HCT116 (cell line): ENCODE data around the gene SYCP1. TPM values are rescaled to one million over a fixed set of nuclear protein-coding genes. Genes with fewer than 3 reads are reported as not detected.
"Not testable (repeated sequence)": the region's sequence is repeated elsewhere in the genome, so short reads cannot be mapped to it uniquely, and the experiment has no call there.

Experiments
- ATAC-seq: fragments of 200-7000 bp; cut with Tn5 transposase; 2 replicates; pipeline ENCODE4 v1.9.1; 2020; ENCODE audit warnings: mild to moderate bottlenecking, moderate library complexity
- BruUV-seq: library from RNA; stranded (reverse); fragments of 400-500 nt; replicated peaks from 2 replicates; lab custom pipeline; 2021; lab: Mats Ljungman, UMichigan
- CTCF ChIA-PET: fragments of 300-600 bp; sonication (Branson Sonifier 250); formaldehyde crosslinking; loops from one replicate; lab custom pipeline; 2021; ENCODE audit warnings: antibody characterized with exemption; lab: Charles Lee
- POLR2A ChIA-PET: fragments of 300-600, 350-600 bp; sonication (Branson Sonifier 250); formaldehyde crosslinking; loops from one replicate; lab custom pipeline; 2021; ENCODE audit warnings: antibody characterized with exemption; lab: Charles Lee
- RAD21 ChIA-PET, 2 experiments: fragments of 300-600 bp; sonication (Branson Sonifier 250); formaldehyde crosslinking; loops; one replicate each; lab custom pipeline; 2023; ENCODE audit warnings: low total read pairs in 2 of 2; ENCODE audit not compliant: uncharacterized antibody in 2 of 2, unreplicated experiment in 2 of 2, low non-redundant PET in 1 of 2; lab: Charles Lee
- DNase-seq: peaks from one replicate; pipeline ENCODE4 v3.0.0-alpha.2; 2010; ENCODE audit warnings: low read depth, low spot score
- H2AFZ ChIP-seq: fragments of 200-600 bp; shearing (Covaris generic), sonication (generic); 2 replicates; pipeline ENCODE4 v1.6.1; 2017; ENCODE audit warnings: low read depth, mixed run types, mixed read lengths, antibody characterized with exemption, low read length; ENCODE audit not compliant: poor library complexity, severe bottlenecking
- H3K27ac ChIP-seq: 2 replicates; pipeline ENCODE4 v1.5.1; 2012; ENCODE audit warnings: low read depth, low read length
- H3K27me3 ChIP-seq: fragments of 200-600 bp; sonication (generic); 2 replicates; pipeline ENCODE4 v1.6.1; 2016; ENCODE audit warnings: mixed run types, low read length, mixed read lengths; ENCODE audit not compliant: insufficient read depth
- H3K36me3 ChIP-seq, 2 experiments: fragments of 200-500 bp in 1 of 2; fragments of 200-600 bp in 1 of 2; sonication (Bioruptor generic) in 1 of 2; sonication (generic) in 1 of 2; 2 replicates each; pipeline versions ENCODE4 v1.5.1 to v1.6.1; 2014 to 2016; ENCODE audit warnings: low read length in 2 of 2, inconsistent platforms in 1 of 2, mixed read lengths in 1 of 2, mixed run types in 1 of 2; ENCODE audit not compliant: insufficient read depth in 2 of 2, control insufficient read depth in 1 of 2
- H3K4me1 ChIP-seq, 2 experiments: fragments of 200-600 bp in 1 of 2; sonication (generic) in 1 of 2; 2 replicates each; pipeline versions ENCODE4 v1.5.1 to v1.6.1; 2012 to 2017; ENCODE audit warnings: low read length in 2 of 2, inconsistent platforms in 1 of 2, mild to moderate bottlenecking in 1 of 2, mixed read lengths in 1 of 2, mixed run types in 1 of 2, moderate library complexity in 1 of 2; ENCODE audit not compliant: insufficient read depth in 2 of 2, control insufficient read depth in 1 of 2
- H3K4me2 ChIP-seq: fragments of 200-600 bp; sonication (generic); 2 replicates; pipeline ENCODE4 v1.6.1; 2017; ENCODE audit warnings: mixed run types, low read length, mixed read lengths
- H3K4me3 ChIP-seq, 2 experiments: fragments of 200-600 bp in 1 of 2; sonication (generic) in 1 of 2; replicated peaks in 1 of 2; 2 replicates each; pipeline ENCODE4 v1.5.1; 2011 to 2016; ENCODE audit warnings: low read length in 2 of 2, control low read depth in 1 of 2, low read depth in 1 of 2, mild to moderate bottlenecking in 1 of 2, mixed read lengths in 1 of 2, mixed run types in 1 of 2
- H3K79me2 ChIP-seq: fragments of 200-600 bp; sonication (generic); 2 replicates; pipeline ENCODE4 v1.6.1; 2017; ENCODE audit warnings: mild to moderate bottlenecking, mixed run types, low read length, moderate library complexity, mixed read lengths; ENCODE audit not compliant: insufficient read depth
- H3K9ac ChIP-seq: fragments of 200-600 bp; sonication (generic); 2 replicates; pipeline ENCODE4 v1.6.1; 2016; ENCODE audit warnings: low read length, mixed read lengths
- H3K9me2 ChIP-seq: fragments of 200-600 bp; sonication (generic), shearing (Covaris generic); 2 replicates; pipeline ENCODE4 v1.6.1; 2017; ENCODE audit warnings: mixed run types, mild to moderate bottlenecking, moderate library complexity; ENCODE audit not compliant: insufficient read depth
- H3K9me3 ChIP-seq, 2 experiments: fragments of 200-500 bp in 1 of 2; fragments of 200-600 bp in 1 of 2; sonication (Bioruptor generic) in 1 of 2; sonication (generic) in 1 of 2; 2 replicates each; pipeline ENCODE4 v1.6.1; 2014 to 2017; ENCODE audit warnings: low read length in 2 of 2, mixed read lengths in 2 of 2, inconsistent platforms in 1 of 2, low read depth in 1 of 2, mild to moderate bottlenecking in 1 of 2, mixed run types in 1 of 2, moderate library complexity in 1 of 2; ENCODE audit not compliant: control insufficient read depth in 1 of 2, insufficient read depth in 1 of 2
- H4K20me1 ChIP-seq: fragments of 200-600 bp; sonication (generic), shearing (Covaris generic); 2 replicates; pipeline ENCODE4 v1.6.1; 2017; ENCODE audit warnings: mixed run types, mild to moderate bottlenecking, moderate library complexity; ENCODE audit not compliant: insufficient read depth
- EZH2 ChIP-seq: fragments of 200-600 bp; sonication (generic); IDR thresholded peaks from 2 replicates; pipeline ENCODE4 v1.6.1; 2017; ENCODE audit warnings: antibody characterized with exemption, mixed run types
- SP1 ChIP-seq: IDR thresholded peaks from 2 replicates; pipeline ENCODE4 v1.6.1; 2012; ENCODE audit warnings: low read depth
- SRF ChIP-seq: IDR thresholded peaks from 2 replicates; pipeline ENCODE4 v1.6.1; 2012; ENCODE audit warnings: low read depth
- TCF7L2 ChIP-seq: IDR thresholded peaks from 2 replicates; pipeline ENCODE4 v1.7.0; 2011; ENCODE audit warnings: borderline replicate concordance, inconsistent platforms; ENCODE audit not compliant: insufficient read depth, insufficient read length; ENCODE audit errors: extremely low read depth
- ZNF274 ChIP-seq: fragments of 200-500 bp; sonication (Bioruptor generic); IDR thresholded peaks from 2 replicates; pipeline ENCODE4 v1.6.1; 2014; ENCODE audit warnings: mild to moderate bottlenecking, low read depth, low read length, inconsistent platforms
- intact Hi-C: fragments of 100-400 bp; cut with micrococcal nuclease; formaldehyde crosslinking; loops from 2 replicates; pipeline ENCODE4 v1.10.0; 2022
- total RNA-seq: library from RNA; stranded (reverse); gene quantifications from one replicate; pipeline ENCODE4 v1.2.1, GENCODE V29; 2021; ENCODE audit not compliant: unreplicated experiment

Gene SYCP1
- total RNA-seq, 1 experiment from 2014 or later, result not detected

GRCh38 chr1:114903480-114903879, 48.8 kb downstream of the SYCP1 start:
- Histone ChIP-seq H3K9ac (no peak overlapping the region), H3K36me3 (no peaks in the 10 kb centered on the region), H3K9me3 (no peaks in the 10 kb centered on the region), H3K27me3 (no peaks in the 10 kb centered on the region), H3K4me2 (no peak overlapping the region), H2AFZ (no peak overlapping the region), H3K79me2 (no peaks in the 10 kb centered on the region), H3K4me1 (no peaks in the 10 kb centered on the region), H3K4me3 (no peak overlapping the region), H3K27ac (no peak overlapping the region), H3K9me2 (no peaks in the 10 kb centered on the region), H4K20me1 (no peaks in the 10 kb centered on the region)
- intact Hi-C loops, result no loop called here
- POLR2A ChIA-PET, result no interaction called here
- CTCF ChIA-PET, result no interaction called here
- ATAC-seq, result no peak
- no peak for TF ChIP-seq EZH2
- no peak for TF ChIP-seq SRF
- TF ChIP-seq SP1, result no peak
- TF ChIP-seq ZNF274, result no peak
- no peak for TF ChIP-seq TCF7L2
- BruUV-seq, result no TSS peak
- RAD21 ChIA-PET, result no interaction called here
- DNase-seq, result no peak

GRCh38 chr1:114915720-114916119, 61.1 kb downstream of the SYCP1 start:
- BruUV-seq, H3K36me3 ChIP-seq, intact Hi-C loops, H4K20me1 ChIP-seq, DNase-seq, H3K9me2 ChIP-seq, CTCF ChIA-PET, H3K79me2 ChIP-seq, H3K4me3 ChIP-seq, H3K9me3 ChIP-seq, ATAC-seq, H3K9ac ChIP-seq, POLR2A ChIA-PET, H3K27me3 ChIP-seq, H3K4me1 ChIP-seq, H3K27ac ChIP-seq, H2AFZ ChIP-seq, RAD21 ChIA-PET, H3K4me2 ChIP-seq: not testable (repeated sequence)
